Right atrium auricular region (tissue), 2 donors: ENCODE measurements around the gene THUMPD2. TPM values are rescaled to one million over a fixed set of nuclear protein-coding genes. Genes with fewer than 3 reads are reported as not detected.

Experiments used
- DNase-seq: peaks from one replicate; pipeline ENCODE4 v3.0.0-alpha.2; 2019; ENCODE audit warnings: low spot score
- H3K27ac ChIP-seq, 2 donors: fragments of 200-600 bp; sonication (generic); 1 replicate in 1 of 2; 2 replicates in 1 of 2; pipeline ENCODE4 v1.5.1; 2016 to 2019
- H3K27me3 ChIP-seq, 2 donors: fragments of 200-600 bp; sonication (generic); one replicate each; pipeline versions ENCODE4 v1.5.1 to v1.6.0; 2017 to 2019
- H3K36me3 ChIP-seq: fragments of 200-600 bp; sonication (generic); one replicate; pipeline ENCODE4 v1.5.1; 2016
- H3K4me1 ChIP-seq, 2 donors: fragments of 200-600 bp; sonication (generic); one replicate each; pipeline versions ENCODE4 v1.5.1 to v1.6.0; 2017 to 2019
- H3K4me3 ChIP-seq, 2 donors: fragments of 200-600 bp; sonication (generic); 1 replicate in 1 of 2; 2 replicates in 1 of 2; pipeline ENCODE4 v1.5.1; 2017 to 2019; ENCODE audit warnings: mild to moderate bottlenecking in 1 of 2, moderate library complexity in 1 of 2
- H3K9me3 ChIP-seq, 2 donors: fragments of 200-600 bp; sonication (generic); one replicate each; pipeline ENCODE4 v1.5.1; 2019
- CTCF ChIP-seq, 2 donors: fragments of 200-600 bp; sonication (generic); IDR thresholded peaks; one replicate each; pipeline ENCODE4 v1.5.1; 2019; ENCODE audit warnings: antibody characterized with exemption in 2 of 2
- total RNA-seq, 2 donors: library from RNA; depleted of rRNA; stranded (reverse); fragments of >200 nt; gene quantifications; one replicate each; pipeline ENCODE4 v1.1.0, GENCODE V29; 2016

THUMPD2 gene
- total RNA-seq, 2 donors from 2014 or later, result 5.9 to 9.4 TPM

GRCh38 chr2:39782591-39782990 is 3.5 kb upstream of the THUMPD2 start:
- no peak for TF ChIP-seq CTCF (IDR thresholded peaks at IDR 0.05)
- Histone ChIP-seq H3K27ac (no peak overlapping the region), H3K4me1 (peaks cover 0 to 5% of the 10 kb centered on the region in 2 donors), H3K36me3 (no peaks in the 10 kb centered on the region), H3K9me3 (no peaks in the 10 kb centered on the region), H3K27me3 (no peaks in the 10 kb centered on the region), H3K4me3 (no peak overlapping the region)
- no peak for DNase-seq

GRCh38 chr2:39781697-39782096 is 2.6 kb upstream of the THUMPD2 start:
- DNase-seq, result no peak
- Histone ChIP-seq H3K27me3 (no peaks in the 10 kb centered on the region), H3K4me3 (no peak overlapping the region), H3K4me1 (peaks cover 0 to 14% of the 10 kb centered on the region in 2 donors), H3K36me3 (no peaks in the 10 kb centered on the region), H3K27ac (no peak overlapping the region), H3K9me3 (no peaks in the 10 kb centered on the region)
- TF ChIP-seq CTCF (IDR thresholded peaks at IDR 0.05), result no peak

- no peaks in the 10 kb centered on the region for H3K9me3 ChIP-seq
- TF ChIP-seq CTCF (IDR thresholded peaks at IDR 0.05), result no peak
- DNase-seq, result no peak
- H3K27ac ChIP-seq, result no peak overlapping the region
- no peaks in the 10 kb centered on the region for H3K27me3 ChIP-seq
- H3K4me3 ChIP-seq, result no peak overlapping the region
- peaks cover 0 to 16% of the 10 kb centered on the region in 2 donors for H3K4me1 ChIP-seq
- no peaks in the 10 kb centered on the region for H3K36me3 ChIP-seq
Measured at GRCh38 chr2:39780825-39781600, 2.0 kb upstream of the THUMPD2 start.

- Histone ChIP-seq H3K36me3 (no peaks in the 10 kb centered on the region), H3K4me1 (peaks cover 0 to 16% of the 10 kb centered on the region in 2 donors), H3K4me3 (no peak overlapping the region), H3K9me3 (no peaks in the 10 kb centered on the region), H3K27ac (peak overlapping the region; percentile 92 to 94), H3K27me3 (no peaks in the 10 kb centered on the region)
- TF ChIP-seq CTCF (IDR thresholded peaks at IDR 0.05), result no peak
- no peak for DNase-seq
Measured at GRCh38 chr2:39779927-39780326, 869 bp upstream of the THUMPD2 start.

- H3K4me3 ChIP-seq, result peak overlapping the region; percentile 94 to 96
- H3K9me3 ChIP-seq, result no peaks in the 10 kb centered on the region
- H3K27me3 ChIP-seq, result no peaks in the 10 kb centered on the region
- no peaks in the 10 kb centered on the region for H3K36me3 ChIP-seq
- no peak for DNase-seq
- peak overlapping the region; percentile 92 to 94 for H3K27ac ChIP-seq
- H3K4me1 ChIP-seq, result peaks cover 0 to 19% of the 10 kb centered on the region in 2 donors
- TF ChIP-seq CTCF (IDR thresholded peaks at IDR 0.05), result no peak
Measured at GRCh38 chr2:39779341-39779851, 338 bp upstream of the THUMPD2 start.
